ENCODE measurements around the gene DIPK1C. TPM values are rescaled to one million over a fixed set of nuclear protein-coding genes. Genes with fewer than 3 reads are reported as not detected.

DIPK1C gene
- total and polyA plus RNA-seq, 2 experiments from 2014 or later = 0.28 to 0.40 TPM

- no peaks in the 10 kb centered on the region for H3K36me3 ChIP-seq (replicated peaks; ENCODE audit: insufficient read depth, low read depth)
- H3K27me3 ChIP-seq = peaks cover 6% of the 10 kb centered on the region
- H3K79me2 ChIP-seq = no peaks in the 10 kb centered on the region
- WGBS (ENCODE audit: low lambda C conversion rate, missing lambda C conversion rate) = 78% methylated on average over 21 of the region's 21 CpGs
- no peaks in the 10 kb centered on the region for H4K20me1 ChIP-seq (ENCODE audit: insufficient read depth, poor library complexity, severe bottlenecking)
- DNase-seq (ENCODE audit: low spot score) = no peak
- peaks cover 6% of the 10 kb centered on the region for H3K4me1 ChIP-seq (ENCODE audit: insufficient read depth)
- H3K4me2 ChIP-seq = no peak overlapping the region
- no peak overlapping the region for H3K27ac ChIP-seq
- H2AFZ ChIP-seq = no peak overlapping the region
- no peaks in the 10 kb centered on the region for H3K9me2 ChIP-seq (replicated peaks; ENCODE audit: insufficient read depth)
- H3K4me3 ChIP-seq = no peak overlapping the region
- H3K9me3 ChIP-seq (ENCODE audit: low read depth) = no peaks in the 10 kb centered on the region
- TF ChIP-seq EZH2phosphoT487 (IDR thresholded peaks at IDR 0.05; ENCODE audit: low read depth, severe bottlenecking, unreplicated experiment) = no peak
Measured at GRCh38 chr18:74412116-74412880, 44.8 kb downstream of the DIPK1C start.

DNA sequence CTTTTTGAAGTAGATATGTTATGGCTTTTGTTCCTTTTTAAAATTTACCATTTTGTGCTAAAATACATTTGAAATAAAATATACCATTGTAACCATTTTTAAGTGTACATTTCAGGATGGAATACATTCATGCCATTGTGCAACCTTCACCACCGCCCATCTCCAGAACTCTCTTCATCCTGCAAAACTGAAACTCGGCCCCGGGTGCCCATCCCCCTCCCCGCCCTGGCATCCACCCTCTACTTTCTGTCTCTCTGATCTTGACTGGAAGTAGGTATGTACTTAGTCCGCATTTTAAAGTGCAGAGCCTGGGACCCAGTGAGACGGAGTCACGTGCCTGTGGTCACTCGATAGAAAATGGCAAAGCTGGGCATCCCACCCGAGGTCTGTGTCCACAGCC lies 45.6 kb downstream of the DIPK1C start:
- Histone ChIP-seq H2AFZ (no peak overlapping the region), H3K9me2 (replicated peaks; ENCODE audit: insufficient read depth) (no peaks in the 10 kb centered on the region), H3K4me3 (no peak overlapping the region), H3K27ac (no peak overlapping the region), H3K27me3 (peaks cover 6% of the 10 kb centered on the region), H3K4me2 (no peak overlapping the region), H4K20me1 (ENCODE audit: insufficient read depth, poor library complexity, severe bottlenecking) (no peaks in the 10 kb centered on the region), H3K36me3 (replicated peaks; ENCODE audit: insufficient read depth, low read depth) (no peaks in the 10 kb centered on the region), H3K79me2 (no peaks in the 10 kb centered on the region), H3K9me3 (ENCODE audit: low read depth) (no peaks in the 10 kb centered on the region), H3K4me1 (ENCODE audit: insufficient read depth) (peaks cover 6% of the 10 kb centered on the region)
- 90% methylated on average over 9 of the region's 9 CpGs for WGBS (ENCODE audit: low lambda C conversion rate, missing lambda C conversion rate)
- no peak for TF ChIP-seq CTCF (IDR thresholded peaks at IDR 0.05; ENCODE audit: poor library complexity)
- TF ChIP-seq EZH2 (IDR thresholded peaks at IDR 0.05; ENCODE audit: borderline replicate concordance) = no peak
- no peak for TF ChIP-seq EZH2phosphoT487 (IDR thresholded peaks at IDR 0.05; ENCODE audit: low read depth, severe bottlenecking, unreplicated experiment)
- DNase-seq (ENCODE audit: low spot score) = no peak

DNA sequence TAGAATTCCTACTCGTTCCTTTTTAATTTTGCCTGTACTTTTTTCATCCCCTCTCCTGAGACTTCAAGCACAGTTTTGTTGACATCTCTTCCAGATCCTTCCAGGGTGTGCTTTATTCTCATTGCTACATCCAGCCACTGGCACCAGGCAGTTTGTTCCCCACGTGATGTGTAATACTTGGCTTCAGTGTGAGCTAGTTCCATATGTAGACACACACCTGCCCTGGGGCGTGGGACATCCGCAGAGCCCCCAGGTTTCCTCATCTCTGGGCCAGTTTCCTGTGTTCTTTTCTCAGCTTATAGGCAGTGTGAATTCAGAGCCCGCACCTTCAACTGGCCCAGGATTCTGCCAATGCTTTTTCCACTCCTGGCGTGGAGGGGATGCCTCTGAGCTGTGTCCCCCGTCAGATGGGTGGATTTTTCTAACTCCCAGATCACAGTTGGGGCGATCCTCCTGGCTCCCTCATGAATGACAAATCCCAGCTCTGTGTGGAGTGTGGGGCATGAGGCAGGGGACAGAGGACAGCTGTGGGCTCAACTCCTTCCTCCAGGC lies 46.6 kb downstream of the DIPK1C start:
- Histone ChIP-seq H4K20me1 (ENCODE audit: insufficient read depth, poor library complexity, severe bottlenecking) (no peaks in the 10 kb centered on the region), H3K27ac (no peak overlapping the region), H3K36me3 (replicated peaks; ENCODE audit: insufficient read depth, low read depth) (no peaks in the 10 kb centered on the region), H2AFZ (no peak overlapping the region), H3K4me2 (no peak overlapping the region), H3K4me3 (no peak overlapping the region), H3K79me2 (no peaks in the 10 kb centered on the region), H3K9me3 (ENCODE audit: low read depth) (no peaks in the 10 kb centered on the region), H3K27me3 (peaks cover 6% of the 10 kb centered on the region), H3K9me2 (replicated peaks; ENCODE audit: insufficient read depth) (no peaks in the 10 kb centered on the region), H3K4me1 (ENCODE audit: insufficient read depth) (peaks cover 6% of the 10 kb centered on the region)
- no peak for DNase-seq (ENCODE audit: low spot score)
- 83% methylated on average over 8 of the region's 8 CpGs for WGBS (ENCODE audit: low lambda C conversion rate, missing lambda C conversion rate)
- no peak for TF ChIP-seq CTCF (IDR thresholded peaks at IDR 0.05; ENCODE audit: poor library complexity)
- no peak for TF ChIP-seq EZH2 (IDR thresholded peaks at IDR 0.05; ENCODE audit: borderline replicate concordance)
- no peak for TF ChIP-seq EZH2phosphoT487 (IDR thresholded peaks at IDR 0.05; ENCODE audit: low read depth, severe bottlenecking, unreplicated experiment)

DNA sequence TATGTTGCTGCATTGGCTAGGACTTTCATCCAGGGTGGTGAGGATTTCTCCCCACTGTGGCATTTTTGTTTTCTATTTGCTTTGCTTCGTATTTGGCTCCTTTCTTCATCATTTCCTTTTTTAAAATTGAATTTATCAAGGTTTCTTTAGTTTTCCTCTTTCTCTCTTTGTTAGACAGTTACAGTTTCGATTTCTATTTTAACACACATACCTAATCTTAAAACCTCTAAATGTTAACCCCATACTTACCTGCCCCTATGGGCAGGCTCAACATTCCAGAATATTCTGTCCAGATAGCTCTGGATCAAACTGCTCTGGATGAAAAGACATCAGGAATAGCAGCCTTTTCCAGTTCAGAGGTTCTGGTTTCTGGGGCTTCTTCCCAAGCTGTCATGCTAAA lies 49.2 kb downstream of the DIPK1C start:
- Histone ChIP-seq H3K4me2 (no peak overlapping the region), H3K4me3 (no peak overlapping the region), H3K9me2 (replicated peaks; ENCODE audit: insufficient read depth) (no peaks in the 10 kb centered on the region), H3K79me2 (no peaks in the 10 kb centered on the region), H3K4me1 (ENCODE audit: insufficient read depth) (peaks cover 6% of the 10 kb centered on the region), H3K9me3 (ENCODE audit: low read depth) (no peaks in the 10 kb centered on the region), H3K27me3 (peaks cover 6% of the 10 kb centered on the region), H3K36me3 (replicated peaks; ENCODE audit: insufficient read depth, low read depth) (no peaks in the 10 kb centered on the region), H3K27ac (no peak overlapping the region), H2AFZ (no peak overlapping the region), H4K20me1 (ENCODE audit: insufficient read depth, poor library complexity, severe bottlenecking) (no peaks in the 10 kb centered on the region)
- no peak for DNase-seq (ENCODE audit: low spot score)
- WGBS (ENCODE audit: low lambda C conversion rate, missing lambda C conversion rate) = 81% methylated on average over 2 of the region's 2 CpGs
- TF ChIP-seq EZH2phosphoT487 (IDR thresholded peaks at IDR 0.05; ENCODE audit: low read depth, severe bottlenecking, unreplicated experiment) = no peak
- no peak for TF ChIP-seq EZH2 (IDR thresholded peaks at IDR 0.05; ENCODE audit: borderline replicate concordance)
- no peak for TF ChIP-seq CTCF (IDR thresholded peaks at IDR 0.05; ENCODE audit: poor library complexity)

All from hepatocyte (in vitro differentiated cells).